HCT116 (cell line): Measurements from ENCODE around the gene LMAN1L. TPM values are rescaled to one million over a fixed set of nuclear protein-coding genes. Genes with fewer than 3 reads are reported as not detected.

Experiments used
- ATAC-seq: fragments of 200-7000 bp; cut with Tn5 transposase; 2 replicates; pipeline ENCODE4 v1.9.1; 2020; ENCODE audit warnings: mild to moderate bottlenecking, moderate library complexity
- BruUV-seq: library from RNA; stranded (reverse); fragments of 400-500 nt; replicated peaks from 2 replicates; lab custom pipeline; 2021; lab: Mats Ljungman, UMichigan
- CTCF ChIA-PET: fragments of 300-600 bp; sonication (Branson Sonifier 250); formaldehyde crosslinking; loops from one replicate; lab custom pipeline; 2021; ENCODE audit warnings: antibody characterized with exemption; lab: Charles Lee
- POLR2A ChIA-PET: fragments of 300-600, 350-600 bp; sonication (Branson Sonifier 250); formaldehyde crosslinking; loops from one replicate; lab custom pipeline; 2021; ENCODE audit warnings: antibody characterized with exemption; lab: Charles Lee
- RAD21 ChIA-PET, 2 experiments: fragments of 300-600 bp; sonication (Branson Sonifier 250); formaldehyde crosslinking; loops; one replicate each; lab custom pipeline; 2023; ENCODE audit warnings: low total read pairs in 2 of 2; ENCODE audit not compliant: uncharacterized antibody in 2 of 2, unreplicated experiment in 2 of 2, low non-redundant PET in 1 of 2; lab: Charles Lee
- DNase-seq: peaks from one replicate; pipeline ENCODE4 v3.0.0-alpha.2; 2010; ENCODE audit warnings: low read depth, low spot score
- H2AFZ ChIP-seq: fragments of 200-600 bp; shearing (Covaris generic), sonication (generic); 2 replicates; pipeline ENCODE4 v1.6.1; 2017; ENCODE audit warnings: low read depth, mixed run types, mixed read lengths, antibody characterized with exemption, low read length; ENCODE audit not compliant: poor library complexity, severe bottlenecking
- H3K27ac ChIP-seq: 2 replicates; pipeline ENCODE4 v1.5.1; 2012; ENCODE audit warnings: low read depth, low read length
- H3K27me3 ChIP-seq: fragments of 200-600 bp; sonication (generic); 2 replicates; pipeline ENCODE4 v1.6.1; 2016; ENCODE audit warnings: mixed run types, low read length, mixed read lengths; ENCODE audit not compliant: insufficient read depth
- H3K36me3 ChIP-seq, 2 experiments: fragments of 200-500 bp in 1 of 2; fragments of 200-600 bp in 1 of 2; sonication (Bioruptor generic) in 1 of 2; sonication (generic) in 1 of 2; 2 replicates each; pipeline versions ENCODE4 v1.5.1 to v1.6.1; 2014 to 2016; ENCODE audit warnings: low read length in 2 of 2, inconsistent platforms in 1 of 2, mixed read lengths in 1 of 2, mixed run types in 1 of 2; ENCODE audit not compliant: insufficient read depth in 2 of 2, control insufficient read depth in 1 of 2
- H3K4me1 ChIP-seq, 2 experiments: fragments of 200-600 bp in 1 of 2; sonication (generic) in 1 of 2; 2 replicates each; pipeline versions ENCODE4 v1.5.1 to v1.6.1; 2012 to 2017; ENCODE audit warnings: low read length in 2 of 2, inconsistent platforms in 1 of 2, mild to moderate bottlenecking in 1 of 2, mixed read lengths in 1 of 2, mixed run types in 1 of 2, moderate library complexity in 1 of 2; ENCODE audit not compliant: insufficient read depth in 2 of 2, control insufficient read depth in 1 of 2
- H3K4me2 ChIP-seq: fragments of 200-600 bp; sonication (generic); 2 replicates; pipeline ENCODE4 v1.6.1; 2017; ENCODE audit warnings: mixed run types, low read length, mixed read lengths
- H3K4me3 ChIP-seq, 2 experiments: fragments of 200-600 bp in 1 of 2; sonication (generic) in 1 of 2; replicated peaks in 1 of 2; 2 replicates each; pipeline ENCODE4 v1.5.1; 2011 to 2016; ENCODE audit warnings: low read length in 2 of 2, control low read depth in 1 of 2, low read depth in 1 of 2, mild to moderate bottlenecking in 1 of 2, mixed read lengths in 1 of 2, mixed run types in 1 of 2
- H3K79me2 ChIP-seq: fragments of 200-600 bp; sonication (generic); 2 replicates; pipeline ENCODE4 v1.6.1; 2017; ENCODE audit warnings: mild to moderate bottlenecking, mixed run types, low read length, moderate library complexity, mixed read lengths; ENCODE audit not compliant: insufficient read depth
- H3K9ac ChIP-seq: fragments of 200-600 bp; sonication (generic); 2 replicates; pipeline ENCODE4 v1.6.1; 2016; ENCODE audit warnings: low read length, mixed read lengths
- H3K9me2 ChIP-seq: fragments of 200-600 bp; sonication (generic), shearing (Covaris generic); 2 replicates; pipeline ENCODE4 v1.6.1; 2017; ENCODE audit warnings: mixed run types, mild to moderate bottlenecking, moderate library complexity; ENCODE audit not compliant: insufficient read depth
- H3K9me3 ChIP-seq, 2 experiments: fragments of 200-500 bp in 1 of 2; fragments of 200-600 bp in 1 of 2; sonication (Bioruptor generic) in 1 of 2; sonication (generic) in 1 of 2; 2 replicates each; pipeline ENCODE4 v1.6.1; 2014 to 2017; ENCODE audit warnings: low read length in 2 of 2, mixed read lengths in 2 of 2, inconsistent platforms in 1 of 2, low read depth in 1 of 2, mild to moderate bottlenecking in 1 of 2, mixed run types in 1 of 2, moderate library complexity in 1 of 2; ENCODE audit not compliant: control insufficient read depth in 1 of 2, insufficient read depth in 1 of 2
- H4K20me1 ChIP-seq: fragments of 200-600 bp; sonication (generic), shearing (Covaris generic); 2 replicates; pipeline ENCODE4 v1.6.1; 2017; ENCODE audit warnings: mixed run types, mild to moderate bottlenecking, moderate library complexity; ENCODE audit not compliant: insufficient read depth
- CBX3 ChIP-seq: IDR thresholded peaks from 2 replicates; pipeline ENCODE4 v1.6.1; 2012; ENCODE audit warnings: low read depth
- EGR1 ChIP-seq: IDR thresholded peaks from 2 replicates; pipeline ENCODE4 v1.6.1; 2012; ENCODE audit warnings: low read depth
- ELF1 ChIP-seq: IDR thresholded peaks from 2 replicates; pipeline ENCODE4 v1.6.1; 2012; ENCODE audit warnings: low read depth, borderline replicate concordance
- EZH2 ChIP-seq: fragments of 200-600 bp; sonication (generic); IDR thresholded peaks from 2 replicates; pipeline ENCODE4 v1.6.1; 2017; ENCODE audit warnings: antibody characterized with exemption, mixed run types
- FOSL1 ChIP-seq: IDR thresholded peaks from 2 replicates; pipeline ENCODE4 v1.6.1; 2012; ENCODE audit warnings: low read depth
- JUND ChIP-seq: IDR thresholded peaks from 2 replicates; pipeline ENCODE4 v1.6.1; 2012
- MAX ChIP-seq: IDR thresholded peaks from 2 replicates; pipeline ENCODE4 v1.6.1; 2012
- POLR2A ChIP-seq: IDR thresholded peaks from 2 replicates; pipeline ENCODE4 v1.7.0; 2011; ENCODE audit warnings: borderline replicate concordance; ENCODE audit not compliant: insufficient read depth, insufficient read length; ENCODE audit errors: extremely low read depth
- POLR2AphosphoS5 ChIP-seq: IDR thresholded peaks from 2 replicates; pipeline ENCODE4 v1.6.1; 2011; ENCODE audit warnings: mild to moderate bottlenecking, low read depth, low read length, moderate library complexity
- RAD21 ChIP-seq: IDR thresholded peaks from 2 replicates; pipeline ENCODE4 v1.6.1; 2012; ENCODE audit warnings: low read depth, mild to moderate bottlenecking
- REST ChIP-seq: IDR thresholded peaks from 2 replicates; pipeline ENCODE4 v1.6.1; 2012; ENCODE audit warnings: low read depth
- SIN3A ChIP-seq: IDR thresholded peaks from 2 replicates; pipeline ENCODE4 v1.6.1; 2012; ENCODE audit warnings: low read depth
- TCF7L2 ChIP-seq: IDR thresholded peaks from 2 replicates; pipeline ENCODE4 v1.7.0; 2011; ENCODE audit warnings: borderline replicate concordance, inconsistent platforms; ENCODE audit not compliant: insufficient read depth, insufficient read length; ENCODE audit errors: extremely low read depth
- ZBTB33 ChIP-seq: IDR thresholded peaks from 2 replicates; pipeline ENCODE4 v1.6.1; 2011; ENCODE audit warnings: mild to moderate bottlenecking, low read length, moderate library complexity; ENCODE audit not compliant: insufficient replicate concordance; ENCODE audit errors: extremely low read depth
- ZFX ChIP-seq: fragments of 450-650 bp; IDR thresholded peaks from 2 replicates; pipeline ENCODE4 v1.6.1; 2017
- ZNF274 ChIP-seq: fragments of 200-500 bp; sonication (Bioruptor generic); IDR thresholded peaks from 2 replicates; pipeline ENCODE4 v1.6.1; 2014; ENCODE audit warnings: mild to moderate bottlenecking, low read depth, low read length, inconsistent platforms
- intact Hi-C: fragments of 100-400 bp; cut with micrococcal nuclease; formaldehyde crosslinking; loops from 2 replicates; pipeline ENCODE4 v1.10.0; 2022
- total RNA-seq: library from RNA; stranded (reverse); gene quantifications from one replicate; pipeline ENCODE4 v1.2.1, GENCODE V29; 2021; ENCODE audit not compliant: unreplicated experiment

The LMAN1L gene
- total RNA-seq, 1 experiment from 2014 or later: 0.17 TPM

- no peak for TF ChIP-seq REST
- TF ChIP-seq, all 23 proteins: peak for 1
Measured at GRCh38 chr15:74788042-74788682, 24.5 kb upstream of the LMAN1L start (continued).

- H3K36me3 ChIP-seq: peaks cover 0 to 5% of the 10 kb centered on the region in 2 experiments; a peak in 3 of 4 replicates
- RAD21 ChIA-PET: no interaction called here
- H3K4me2 ChIP-seq: peak overlapping the region; percentile 2; the same call in 1 of the 2 replicates
- H3K9ac ChIP-seq: no peak overlapping the region
- H3K27ac ChIP-seq: no peak overlapping the region; the same call in 1 of the 2 replicates
- H3K4me3 ChIP-seq: no peak overlapping the region
- no peak for TF ChIP-seq CBX3
- TF ChIP-seq SIN3A: no peak
- no peak for TF ChIP-seq POLR2AphosphoS5
- TF ChIP-seq ELF1: no peak
- no peak for TF ChIP-seq TCF7L2
- TF ChIP-seq JUND: no peak
- no peak for TF ChIP-seq ZBTB33
- TF ChIP-seq POLR2A: no peak
- TF ChIP-seq FOSL1: no peak
- no peak for TF ChIP-seq ZNF274
- no peak for TF ChIP-seq EGR1
- no peak for TF ChIP-seq MAX
- TF ChIP-seq EZH2: no peak
- no peak for TF ChIP-seq RAD21
- no peak for TF ChIP-seq ZFX
- TF ChIP-seq, all 23 proteins: peak for 0
- intact Hi-C loops: loop anchor here (10.0 kb wide), 1 partner anchor 416 kb away; the partner anchor contains the start of gene C15orf39
- Histone ChIP-seq H3K27me3 (no peaks in the 10 kb centered on the region), H3K9me2 (no peaks in the 10 kb centered on the region), H3K9me3 (no peaks in the 10 kb centered on the region), H3K4me1 (peaks cover 15 to 34% of the 10 kb centered on the region in 2 experiments), H3K79me2 (peaks cover 97% of the 10 kb centered on the region), H2AFZ (no peak overlapping the region), H4K20me1 (peaks cover 12% of the 10 kb centered on the region; the same call in 1 of the 2 replicates)
- CTCF ChIA-PET: interaction anchor here (1.0 to 2.7 kb wide), 6 partner anchors 8 to 20 kb away, joined by 3 to 12 read pairs (median 5); no protein-coding TSS in a partner anchor
- DNase-seq (no peak), ATAC-seq (no peak)
- no TSS peak for BruUV-seq
- POLR2A ChIA-PET: no interaction called here
Measured at GRCh38 chr15:74788683-74789151, 23.9 kb upstream of the LMAN1L start.
